ENCODE data around the gene HELZ2. TPM values are rescaled to one million over a fixed set of nuclear protein-coding genes. Genes with fewer than 3 reads are reported as not detected.

HELZ2 gene
- total and polyA plus RNA-seq, 10 of the 15 experiments (the other 5 are each of a cell fraction or from before 2014, with no cell fraction given): 0.05 to 33.3 (median 6.2) TPM

DNA sequence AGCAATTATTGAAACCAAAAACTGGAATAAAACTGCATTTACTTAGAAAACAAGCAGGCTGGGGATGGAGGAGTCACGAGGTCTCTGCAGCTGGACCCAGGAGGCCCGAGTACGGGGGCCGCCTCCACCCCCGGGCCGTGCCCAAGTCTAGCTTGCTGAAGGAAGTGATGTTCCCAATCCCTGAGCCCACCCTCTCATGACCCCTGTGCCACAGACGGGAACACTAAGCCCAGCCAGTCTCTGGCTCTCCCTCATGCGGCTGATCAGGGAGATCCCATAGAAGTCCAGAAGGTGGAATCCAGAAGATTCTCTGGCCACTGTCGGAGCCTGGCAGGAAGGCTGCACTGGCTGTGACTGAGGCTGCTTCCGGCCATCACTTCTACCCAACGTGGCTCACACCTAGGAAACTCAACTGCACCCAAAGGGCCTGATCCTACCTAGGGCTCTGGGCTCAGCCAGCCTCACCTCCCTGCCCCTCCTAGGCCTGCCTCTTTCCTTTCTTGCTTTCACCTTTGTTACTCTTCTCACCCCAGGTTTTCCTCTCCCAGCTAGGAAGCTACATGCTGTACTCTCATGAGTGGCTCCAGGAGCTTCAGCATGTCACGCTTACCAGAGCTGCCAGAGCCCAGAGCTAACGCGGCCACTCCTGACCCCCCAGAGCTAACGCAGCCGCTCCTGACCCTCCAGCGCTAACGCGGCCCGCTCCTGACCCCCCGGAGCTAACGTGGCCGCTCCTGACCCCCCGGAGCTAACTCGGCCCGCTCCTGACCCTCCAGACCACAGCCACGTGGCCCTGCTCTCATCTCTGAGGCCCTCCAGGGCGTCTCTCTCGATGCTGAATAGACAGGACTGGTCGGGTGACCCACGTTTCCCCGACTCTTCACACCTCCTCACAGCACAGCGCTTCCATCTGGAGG is 24.7 kb upstream of the HELZ2 start:
- BruUV-seq (replicated peaks): no TSS peak
- in situ Hi-C loops (cut with MboI): no loop called here

GRCh38 chr20:63597651-63598478 is 23.8 kb upstream of the HELZ2 start:
- peaks cover 13 to 16% of the 10 kb centered on the region in 2 experiments for H3K36me3 ChIP-seq (ENCODE audit: control insufficient read depth in 2 of 2, insufficient read depth in 2 of 2, low read length in 1 of 2)
- TF ChIP-seq, protein P1, sequence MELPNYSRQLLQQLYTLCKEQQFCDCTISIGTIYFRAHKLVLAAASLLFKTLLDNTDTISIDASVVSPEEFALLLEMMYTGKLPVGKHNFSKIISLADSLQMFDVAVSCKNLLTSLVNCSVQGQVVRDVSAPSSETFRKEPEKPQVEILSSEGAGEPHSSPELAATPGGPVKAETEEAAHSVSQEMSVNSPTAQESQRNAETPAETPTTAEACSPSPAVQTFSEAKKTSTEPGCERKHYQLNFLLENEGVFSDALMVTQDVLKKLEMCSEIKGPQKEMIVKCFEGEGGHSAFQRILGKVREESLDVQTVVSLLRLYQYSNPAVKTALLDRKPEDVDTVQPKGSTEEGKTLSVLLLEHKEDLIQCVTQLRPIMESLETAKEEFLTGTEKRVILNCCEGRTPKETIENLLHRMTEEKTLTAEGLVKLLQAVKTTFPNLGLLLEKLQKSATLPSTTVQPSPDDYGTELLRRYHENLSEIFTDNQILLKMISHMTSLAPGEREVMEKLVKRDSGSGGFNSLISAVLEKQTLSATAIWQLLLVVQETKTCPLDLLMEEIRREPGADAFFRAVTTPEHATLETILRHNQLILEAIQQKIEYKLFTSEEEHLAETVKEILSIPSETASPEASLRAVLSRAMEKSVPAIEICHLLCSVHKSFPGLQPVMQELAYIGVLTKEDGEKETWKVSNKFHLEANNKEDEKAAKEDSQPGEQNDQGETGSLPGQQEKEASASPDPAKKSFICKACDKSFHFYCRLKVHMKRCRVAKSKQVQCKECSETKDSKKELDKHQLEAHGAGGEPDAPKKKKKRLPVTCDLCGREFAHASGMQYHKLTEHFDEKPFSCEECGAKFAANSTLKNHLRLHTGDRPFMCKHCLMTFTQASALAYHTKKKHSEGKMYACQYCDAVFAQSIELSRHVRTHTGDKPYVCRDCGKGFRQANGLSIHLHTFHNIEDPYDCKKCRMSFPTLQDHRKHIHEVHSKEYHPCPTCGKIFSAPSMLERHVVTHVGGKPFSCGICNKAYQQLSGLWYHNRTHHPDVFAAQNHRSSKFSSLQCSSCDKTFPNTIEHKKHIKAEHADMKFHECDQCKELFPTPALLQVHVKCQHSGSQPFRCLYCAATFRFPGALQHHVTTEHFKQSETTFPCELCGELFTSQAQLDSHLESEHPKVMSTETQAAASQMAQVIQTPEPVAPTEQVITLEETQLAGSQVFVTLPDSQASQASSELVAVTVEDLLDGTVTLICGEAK (IDR thresholded peaks at IDR 0.05; ENCODE audit: borderline replicate concordance): no peak
- TF ChIP-seq, protein P2, sequence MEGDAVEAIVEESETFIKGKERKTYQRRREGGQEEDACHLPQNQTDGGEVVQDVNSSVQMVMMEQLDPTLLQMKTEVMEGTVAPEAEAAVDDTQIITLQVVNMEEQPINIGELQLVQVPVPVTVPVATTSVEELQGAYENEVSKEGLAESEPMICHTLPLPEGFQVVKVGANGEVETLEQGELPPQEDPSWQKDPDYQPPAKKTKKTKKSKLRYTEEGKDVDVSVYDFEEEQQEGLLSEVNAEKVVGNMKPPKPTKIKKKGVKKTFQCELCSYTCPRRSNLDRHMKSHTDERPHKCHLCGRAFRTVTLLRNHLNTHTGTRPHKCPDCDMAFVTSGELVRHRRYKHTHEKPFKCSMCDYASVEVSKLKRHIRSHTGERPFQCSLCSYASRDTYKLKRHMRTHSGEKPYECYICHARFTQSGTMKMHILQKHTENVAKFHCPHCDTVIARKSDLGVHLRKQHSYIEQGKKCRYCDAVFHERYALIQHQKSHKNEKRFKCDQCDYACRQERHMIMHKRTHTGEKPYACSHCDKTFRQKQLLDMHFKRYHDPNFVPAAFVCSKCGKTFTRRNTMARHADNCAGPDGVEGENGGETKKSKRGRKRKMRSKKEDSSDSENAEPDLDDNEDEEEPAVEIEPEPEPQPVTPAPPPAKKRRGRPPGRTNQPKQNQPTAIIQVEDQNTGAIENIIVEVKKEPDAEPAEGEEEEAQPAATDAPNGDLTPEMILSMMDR (IDR thresholded peaks at IDR 0.05 in 2 of 3, conservative IDR thresholded peaks at IDR 0.05 in 1 of 3; ENCODE audit: control insufficient read depth in 2 of 3, extremely low read depth in 1 of 3, insufficient read depth in 1 of 3, low read depth in 3 of 3, low read length in 3 of 3): no peak
- TF ChIP-seq NRF1 (conservative IDR thresholded peaks at IDR 0.05; ENCODE audit: low read depth, low read length): no peak
- TF ChIP-seq LARP7 (IDR thresholded peaks at IDR 0.05): no peak
- intact Hi-C loops (cut with micrococcal nuclease; ENCODE audit: unreplicated experiment): no loop called here

More for the DNA sequence above, 24.7 kb upstream of the HELZ2 start:
- SMC1A ChIA-PET (ENCODE audit: uncharacterized antibody, unreplicated experiment): interaction anchor here (0.6 to 0.7 kb wide), 2 partner anchors 18 to 29 kb away, joined by 3 read pairs; no protein-coding TSS in a partner anchor
- Histone ChIP-seq H3K9ac (ENCODE audit: control insufficient read depth, insufficient read depth, low read length) (no peak overlapping the region), H3K27me3 (replicated peaks in 1 of 2; ENCODE audit: control insufficient read depth in 2 of 2, insufficient read depth in 2 of 2, low read length in 1 of 2) (no peaks in the 10 kb centered on the region), H3K4me3 (no peak overlapping the region), H2AFZ (ENCODE audit: control insufficient read depth, low read depth, low read length) (no peak overlapping the region), H3K79me2 (ENCODE audit: control insufficient read depth, insufficient read depth, low read length) (no peaks in the 10 kb centered on the region), H3K4me2 (ENCODE audit: control insufficient read depth, insufficient read depth) (no peak overlapping the region), H3K27ac (ENCODE audit: control insufficient read depth, insufficient read depth) (no peak overlapping the region), H3K36me3 (ENCODE audit: control insufficient read depth in 2 of 2, insufficient read depth in 2 of 2, low read length in 1 of 2) (peaks cover 14 to 16% of the 10 kb centered on the region in 2 experiments), H3K4me1 (ENCODE audit: control insufficient read depth, insufficient read depth, low read length) (no peaks in the 10 kb centered on the region), H3K9me3 (replicated peaks; ENCODE audit: control insufficient read depth, insufficient read depth, low read length) (no peaks in the 10 kb centered on the region; the same call in 2 of the 3 replicates), H4K20me1 (ENCODE audit: control insufficient read depth, insufficient read depth) (no peaks in the 10 kb centered on the region)
- no peak for DNase-seq (ENCODE audit: low read depth, low spot score)
- TF ChIP-seq CBX3 (IDR thresholded peaks at IDR 0.05; ENCODE audit: borderline replicate concordance, low read depth) (no peak), POLR2A (IDR thresholded peaks at IDR 0.05; ENCODE audit: low read depth, low read length) (peak; percentile 13; the same call in 1 of the 2 replicates)
- intact Hi-C loops (cut with micrococcal nuclease; ENCODE audit: unreplicated experiment): no loop called here
- POLR2A ChIA-PET: no interaction called here
- WGBS (ENCODE audit: insufficient coverage, insufficient replicate concordance, low lambda C conversion rate, missing lambda C conversion rate): 94% methylated on average over 33 of the region's 33 CpGs
- ATAC-seq: no peak
- CTCF ChIA-PET: no interaction called here
- no peak for FAIRE-seq
- RAD21 ChIA-PET (ENCODE audit: unreplicated experiment): no interaction called here

More at GRCh38 chr20:63597651-63598478, 23.8 kb upstream of the HELZ2 start:
- SMC1A ChIA-PET (ENCODE audit: uncharacterized antibody, unreplicated experiment): interaction anchor here (0.7 kb wide), 1 partner anchor 19 kb away, joined by 3 read pairs; no protein-coding TSS in a partner anchor
- Histone ChIP-seq H3K27me3 (replicated peaks in 1 of 2; ENCODE audit: control insufficient read depth in 2 of 2, insufficient read depth in 2 of 2, low read length in 1 of 2) (no peaks in the 10 kb centered on the region), H3K4me2 (ENCODE audit: control insufficient read depth, insufficient read depth) (no peak overlapping the region), H2AFZ (ENCODE audit: control insufficient read depth, low read depth, low read length) (no peak overlapping the region), H3K9ac (ENCODE audit: control insufficient read depth, insufficient read depth, low read length) (no peak overlapping the region), H3K27ac (ENCODE audit: control insufficient read depth, insufficient read depth) (no peak overlapping the region), H3K79me2 (ENCODE audit: control insufficient read depth, insufficient read depth, low read length) (no peaks in the 10 kb centered on the region), H3K9me3 (replicated peaks; ENCODE audit: control insufficient read depth, insufficient read depth, low read length) (no peaks in the 10 kb centered on the region; the same call in 2 of the 3 replicates), H4K20me1 (ENCODE audit: control insufficient read depth, insufficient read depth) (no peaks in the 10 kb centered on the region), H3K4me3 (no peak overlapping the region), H3K4me1 (ENCODE audit: control insufficient read depth, insufficient read depth, low read length) (no peaks in the 10 kb centered on the region)
- no TSS peak for BruUV-seq (replicated peaks)
- no peak for ATAC-seq
- RAD21 ChIA-PET (ENCODE audit: unreplicated experiment): no interaction called here
- CTCF ChIA-PET: no interaction called here
- DNase-seq (ENCODE audit: low read depth, low spot score): no peak
- in situ Hi-C loops (cut with MboI): no loop called here
- POLR2A ChIA-PET: no interaction called here
- WGBS (ENCODE audit: insufficient coverage, insufficient replicate concordance, low lambda C conversion rate, missing lambda C conversion rate): 91% methylated on average over 23 of the region's 23 CpGs
- no peak for FAIRE-seq

All from GM12878 (cell line).